Activated naive CD4-positive, alpha-beta T cell treated with anti-CD3 and anti-CD28 coated beads for 36 hours (primary cell): Measurements from ENCODE around the gene RCC1. TPM values are rescaled to one million over a fixed set of nuclear protein-coding genes. Genes with fewer than 3 reads are reported as not detected.
"Not testable (repeated sequence)": the region's sequence is repeated elsewhere in the genome, so short reads cannot be mapped to it uniquely, and the experiment has no call there.

Experiments used
- CTCF ChIA-PET: fragments of 350-600 bp; sonication (Branson Sonifier 250); formaldehyde crosslinking; loops from one replicate; lab custom pipeline; 2021; ENCODE audit warnings: antibody characterized with exemption; lab: Charles Lee
- DNase-seq: peaks from one replicate; pipeline ENCODE4 v3.0.0-alpha.2; 2020
- H3K27ac Mint-ChIP-seq: one replicate; pipeline ENCODE4 v1.8.0; 2021; ENCODE audit warnings: mild to moderate bottlenecking, mixed read lengths
- H3K27me3 Mint-ChIP-seq: one replicate; pipeline ENCODE4 v1.8.0; 2021; ENCODE audit warnings: low read depth, mixed read lengths
- H3K36me3 Mint-ChIP-seq: one replicate; pipeline ENCODE4 v1.8.0; 2021; ENCODE audit warnings: low read depth, mixed read lengths
- H3K4me1 Mint-ChIP-seq: one replicate; pipeline ENCODE4 v1.8.0; 2021; ENCODE audit warnings: low read depth, mixed read lengths
- H3K4me3 Mint-ChIP-seq: one replicate; pipeline ENCODE4 v1.8.0; 2021; ENCODE audit warnings: mild to moderate bottlenecking, moderate library complexity, mixed read lengths
- H3K9me3 Mint-ChIP-seq: one replicate; pipeline ENCODE4 v1.8.0; 2021; ENCODE audit warnings: mixed read lengths
- intact Hi-C: fragments of 100-400 bp; cut with micrococcal nuclease; formaldehyde crosslinking; loops from one replicate; pipeline ENCODE4 v1.15.1; 2023
- total RNA-seq, 2 experiments: library from RNA; stranded (reverse); gene quantifications; one replicate each; pipeline ENCODE4 v1.2.3, GENCODE V29; 2021

RCC1 gene
- 100 to 1,000 TPM; 106 to 110 TPM for total RNA-seq

GRCh38 chr1:28505406-28506187 is at the start of gene RCC1:
Gene RCC1, plus strand, starts transcription at chr1:28506043. Its CDS starts 23,824 bp downstream, at chr1:28529867.
- Mint-ChIP-seq H3K27me3 (peaks cover 3% of the 10 kb centered on the region), H3K27ac (peak within 1 kb of the TSS; percentile 98), H3K36me3 (peaks cover 55% of the 10 kb centered on the region), H3K4me3 (peak within 1 kb of the TSS; percentile 99), H3K4me1 (peaks cover 22% of the 10 kb centered on the region), H3K9me3 (no peaks in the 10 kb centered on the region)
- CTCF ChIA-PET = interaction anchor here (0.7 to 1.2 kb wide), 2 partner anchors 54 to 257 kb away, joined by 3 read pairs; no protein-coding TSS in a partner anchor
- peak; percentile 98 for DNase-seq
- intact Hi-C loops = loop anchor here (1.0 to 5.0 kb wide), 12 partner anchors 13 to 258 kb away; partner anchors contain the start of genes RNU11, SESN2 and YTHDF2

GRCh38 chr1:28456078-28456477 is 49.8 kb upstream of the RCC1 start:
- H3K27me3 Mint-ChIP-seq = no peaks in the 10 kb centered on the region
- CTCF ChIA-PET = no interaction called here
- peak; percentile 54 for DNase-seq
- no peak overlapping the region for H3K4me3 Mint-ChIP-seq
- H3K36me3 Mint-ChIP-seq = no peaks in the 10 kb centered on the region
- intact Hi-C loops = no loop called here
- H3K27ac Mint-ChIP-seq = peak overlapping the region; percentile 65
- no peaks in the 10 kb centered on the region for H3K9me3 Mint-ChIP-seq
- H3K4me1 Mint-ChIP-seq = peaks cover 16% of the 10 kb centered on the region

- no peaks in the 10 kb centered on the region for H3K9me3 Mint-ChIP-seq
- no peak overlapping the region for H3K27ac Mint-ChIP-seq
- no peaks in the 10 kb centered on the region for H3K36me3 Mint-ChIP-seq
- H3K4me3 Mint-ChIP-seq = no peak overlapping the region
- DNase-seq = no peak
- CTCF ChIA-PET = interaction anchor here (1.1 kb wide), 1 partner anchor 28 kb away, joined by 3 read pairs; no protein-coding TSS in a partner anchor
- H3K27me3 Mint-ChIP-seq = no peaks in the 10 kb centered on the region
- H3K4me1 Mint-ChIP-seq = peaks cover 18% of the 10 kb centered on the region
- intact Hi-C loops = no loop called here
Observed at GRCh38 chr1:28457678-28458077, 48.2 kb upstream of the RCC1 start.

- H3K4me3 Mint-ChIP-seq = no peak overlapping the region
- H3K9me3 Mint-ChIP-seq = no peaks in the 10 kb centered on the region
- H3K36me3 Mint-ChIP-seq = no peaks in the 10 kb centered on the region
- intact Hi-C loops = no loop called here
- H3K27me3 Mint-ChIP-seq = no peaks in the 10 kb centered on the region
- DNase-seq = no peak
- peaks cover 14% of the 10 kb centered on the region for H3K4me1 Mint-ChIP-seq
- no peak overlapping the region for H3K27ac Mint-ChIP-seq
- CTCF ChIA-PET = interaction anchor here (1.1 kb wide), 1 partner anchor 27 kb away, joined by 3 read pairs; no protein-coding TSS in a partner anchor
Observed at GRCh38 chr1:28458237-28459228, 47.3 kb upstream of the RCC1 start.

GRCh38 chr1:28466226-28466778 is 39.5 kb upstream of the RCC1 start:
- H3K4me3 Mint-ChIP-seq = no peak overlapping the region
- H3K36me3 Mint-ChIP-seq = peaks cover 4% of the 10 kb centered on the region
- no peaks in the 10 kb centered on the region for H3K9me3 Mint-ChIP-seq
- no peak overlapping the region for H3K27ac Mint-ChIP-seq
- peaks cover 3% of the 10 kb centered on the region for H3K4me1 Mint-ChIP-seq
- CTCF ChIA-PET = no interaction called here
- no peaks in the 10 kb centered on the region for H3K27me3 Mint-ChIP-seq
- intact Hi-C loops = no loop called here
- no peak for DNase-seq

- H3K36me3 Mint-ChIP-seq = peaks cover 6% of the 10 kb centered on the region
- H3K9me3 Mint-ChIP-seq = no peaks in the 10 kb centered on the region
- no peak overlapping the region for H3K27ac Mint-ChIP-seq
- H3K4me1 Mint-ChIP-seq = peaks cover 2% of the 10 kb centered on the region
- intact Hi-C loops = loop anchor here (2.0 kb wide), 1 partner anchor 111 kb away; no protein-coding TSS in a partner anchor
- H3K4me3 Mint-ChIP-seq = no peak overlapping the region
- H3K27me3 Mint-ChIP-seq = no peaks in the 10 kb centered on the region
- no peak for DNase-seq
- CTCF ChIA-PET = interaction anchor here (0.7 kb wide), 1 partner anchor 690 kb away, joined by 3 read pairs; no protein-coding TSS in a partner anchor
Observed at GRCh38 chr1:28470146-28470545, 35.7 kb upstream of the RCC1 start.

- H3K27me3 Mint-ChIP-seq, H3K9me3 Mint-ChIP-seq, DNase-seq, H3K27ac Mint-ChIP-seq, intact Hi-C loops, H3K4me1 Mint-ChIP-seq, H3K4me3 Mint-ChIP-seq: not testable (repeated sequence)
- H3K36me3 Mint-ChIP-seq = peaks cover 17% of the 10 kb centered on the region
- CTCF ChIA-PET = interaction anchor here (0.6 kb wide), 1 partner anchor 173 kb away, joined by 5 read pairs; no protein-coding TSS in a partner anchor
Observed at GRCh38 chr1:28479497-28479896, 26.3 kb upstream of the RCC1 start.

GRCh38 chr1:28480308-28480707 is 25.5 kb upstream of the RCC1 start:
- H3K9me3 Mint-ChIP-seq = no peaks in the 10 kb centered on the region
- H3K4me3 Mint-ChIP-seq = no peak overlapping the region
- intact Hi-C loops = no loop called here
- CTCF ChIA-PET = no interaction called here
- no peak overlapping the region for H3K27ac Mint-ChIP-seq
- H3K4me1 Mint-ChIP-seq = no peaks in the 10 kb centered on the region
- no peaks in the 10 kb centered on the region for H3K27me3 Mint-ChIP-seq
- peaks cover 18% of the 10 kb centered on the region for H3K36me3 Mint-ChIP-seq
- no peak for DNase-seq

GRCh38 chr1:28482138-28482537 is 23.7 kb upstream of the RCC1 start:
- peaks cover 18% of the 10 kb centered on the region for H3K36me3 Mint-ChIP-seq
- H3K27me3 Mint-ChIP-seq = no peaks in the 10 kb centered on the region
- CTCF ChIA-PET = no interaction called here
- no peak overlapping the region for H3K4me3 Mint-ChIP-seq
- DNase-seq = no peak
- intact Hi-C loops = no loop called here
- H3K4me1 Mint-ChIP-seq = no peaks in the 10 kb centered on the region
- H3K9me3 Mint-ChIP-seq = no peaks in the 10 kb centered on the region
- H3K27ac Mint-ChIP-seq = no peak overlapping the region

- Mint-ChIP-seq H3K4me1 (no peaks in the 10 kb centered on the region), H3K9me3 (no peaks in the 10 kb centered on the region), H3K36me3 (peaks cover 15% of the 10 kb centered on the region), H3K4me3 (no peak overlapping the region), H3K27ac (no peak overlapping the region), H3K27me3 (no peaks in the 10 kb centered on the region)
- CTCF ChIA-PET = no interaction called here
- intact Hi-C loops = no loop called here
- no peak for DNase-seq
Observed at GRCh38 chr1:28482702-28483101, 23.1 kb upstream of the RCC1 start.

- no peak for DNase-seq
- Mint-ChIP-seq H3K4me1 (peaks cover 6% of the 10 kb centered on the region), H3K9me3 (no peaks in the 10 kb centered on the region), H3K27me3 (no peaks in the 10 kb centered on the region), H3K36me3 (peaks cover 4% of the 10 kb centered on the region), H3K27ac (peak overlapping the region; percentile 27), H3K4me3 (no peak overlapping the region)
- CTCF ChIA-PET = interaction anchor here (0.7 to 0.8 kb wide), 2 partner anchors 135 to 136 kb away, joined by 3 read pairs; no protein-coding TSS in a partner anchor
- intact Hi-C loops = no loop called here
Observed at GRCh38 chr1:28494737-28495136, 11.1 kb upstream of the RCC1 start.
